ENCODE results near the gene GSK3B.

Gene GSK3B

DNA sequence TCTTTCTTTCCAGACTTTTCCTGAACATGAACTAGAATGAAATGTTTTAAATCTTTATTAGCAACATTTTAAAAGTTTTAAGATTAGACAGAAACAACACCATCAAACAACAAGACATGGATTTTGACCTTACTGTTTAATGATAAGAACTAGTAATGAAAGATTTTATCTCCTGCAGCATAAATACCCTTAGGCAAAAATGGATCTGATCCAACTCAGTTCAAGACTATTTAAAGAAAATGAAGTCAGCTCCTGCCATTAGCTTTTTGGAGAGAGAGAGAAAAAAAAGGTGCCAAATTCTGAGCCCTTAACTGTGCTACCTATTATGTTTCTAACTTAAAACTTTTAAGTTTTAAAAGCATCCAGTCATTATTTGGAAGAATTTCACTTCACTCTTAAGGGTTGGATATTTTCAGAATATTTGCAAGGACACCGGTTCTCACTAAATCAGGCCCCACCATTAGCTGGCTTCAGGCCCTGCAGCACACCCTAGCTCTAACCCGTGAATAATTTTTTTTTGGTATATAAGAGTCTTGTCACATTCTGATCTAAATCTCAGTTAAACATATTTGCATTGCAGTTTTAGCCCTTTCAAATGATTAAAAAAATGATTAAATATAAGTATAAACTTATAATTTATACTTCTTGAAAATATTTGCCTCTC, 252.3 kb downstream of the GSK3B start:
- Histone ChIP-seq H3K36me3 (ENCODE audit: control insufficient read depth, insufficient read depth, low read length) (peaks cover 4% of the 10 kb centered on the region), H3K27me3 (replicated peaks; ENCODE audit: control insufficient read depth, insufficient read depth, low read length, poor library complexity, severe bottlenecking) (no peaks in the 10 kb centered on the region)

DNA sequence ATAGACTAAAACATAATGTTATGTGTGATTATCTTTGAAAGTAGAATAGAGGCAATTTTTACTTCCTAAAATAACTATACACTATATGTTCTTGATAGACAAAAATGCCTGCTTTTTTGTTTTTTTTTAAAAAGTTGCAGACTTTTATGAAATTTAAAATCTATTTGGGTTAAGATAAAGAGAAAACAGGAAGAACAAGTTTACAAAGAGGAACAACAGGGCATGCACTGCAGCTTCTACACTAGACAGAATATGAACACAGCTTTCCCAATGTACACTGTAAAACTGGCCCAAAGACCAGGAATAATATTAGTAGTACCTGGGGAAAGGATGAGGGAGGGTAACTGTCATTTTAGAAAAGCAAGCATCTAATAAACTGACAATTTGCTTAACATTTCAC, 258.7 kb downstream of the GSK3B start:
- no peak overlapping the region for H3K27ac ChIP-seq (ENCODE audit: insufficient read depth, low read length, poor library complexity, severe bottlenecking)
- no peak overlapping the region for H3K4me3 ChIP-seq (ENCODE audit: insufficient read depth, low read depth, low read length, poor library complexity, severe bottlenecking)
- no peaks in the 10 kb centered on the region for H3K27me3 ChIP-seq (replicated peaks; ENCODE audit: control insufficient read depth, insufficient read depth, low read length, poor library complexity, severe bottlenecking)
- H3K4me1 ChIP-seq (ENCODE audit: control insufficient read depth, insufficient read depth, low read length, poor library complexity, severe bottlenecking): no peaks in the 10 kb centered on the region
- no peak for DNase-seq
- peaks cover 4% of the 10 kb centered on the region for H3K36me3 ChIP-seq (ENCODE audit: control insufficient read depth, insufficient read depth, low read length)
- H3K9me3 ChIP-seq (ENCODE audit: control insufficient read depth, low read length): no peaks in the 10 kb centered on the region

More for the DNA sequence above, 252.3 kb downstream of the GSK3B start:
- no peak for DNase-seq
- no peak overlapping the region for H3K27ac ChIP-seq (ENCODE audit: insufficient read depth, low read length, poor library complexity, severe bottlenecking)
- H3K4me3 ChIP-seq (ENCODE audit: insufficient read depth, low read depth, low read length, poor library complexity, severe bottlenecking): no peak overlapping the region
- no peaks in the 10 kb centered on the region for H3K4me1 ChIP-seq (ENCODE audit: control insufficient read depth, insufficient read depth, low read length, poor library complexity, severe bottlenecking)
- H3K9me3 ChIP-seq (ENCODE audit: control insufficient read depth, low read length): no peaks in the 10 kb centered on the region

DNA sequence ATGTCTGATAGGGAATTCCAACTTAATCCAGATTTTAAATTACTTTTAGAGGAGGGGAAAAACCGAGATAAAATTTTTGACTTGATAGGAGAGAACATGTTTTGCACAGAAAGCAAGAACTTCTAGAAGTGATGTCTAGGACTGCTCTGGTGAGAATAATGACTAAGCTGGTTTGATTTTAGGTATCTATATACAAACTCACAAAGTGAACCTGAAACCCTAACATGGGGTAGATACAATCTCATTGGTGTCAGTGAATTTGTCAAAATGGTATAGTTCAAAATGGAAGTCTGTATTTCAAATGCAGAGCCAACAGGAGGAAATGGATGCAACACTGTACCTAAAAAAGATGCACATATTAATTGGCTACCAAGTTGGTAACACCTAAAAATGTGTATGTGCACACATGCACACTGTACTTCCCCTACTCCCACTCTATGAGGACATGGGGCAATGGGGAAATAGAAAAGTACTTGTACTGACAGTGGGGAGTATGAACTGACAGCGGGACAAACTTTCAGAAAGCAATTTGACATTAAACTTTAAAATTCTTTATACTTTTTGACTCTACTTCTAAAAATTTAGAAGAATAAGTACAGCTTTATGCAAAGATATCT, 259.4 kb downstream of the GSK3B start:
- no peak overlapping the region for H3K4me3 ChIP-seq (ENCODE audit: insufficient read depth, low read depth, low read length, poor library complexity, severe bottlenecking)
- H3K9me3 ChIP-seq (ENCODE audit: control insufficient read depth, low read length): no peaks in the 10 kb centered on the region
- no peaks in the 10 kb centered on the region for H3K4me1 ChIP-seq (ENCODE audit: control insufficient read depth, insufficient read depth, low read length, poor library complexity, severe bottlenecking)
- no peak overlapping the region for H3K27ac ChIP-seq (ENCODE audit: insufficient read depth, low read length, poor library complexity, severe bottlenecking)
- peaks cover 4% of the 10 kb centered on the region for H3K36me3 ChIP-seq (ENCODE audit: control insufficient read depth, insufficient read depth, low read length)
- DNase-seq: no peak
- H3K27me3 ChIP-seq (replicated peaks; ENCODE audit: control insufficient read depth, insufficient read depth, low read length, poor library complexity, severe bottlenecking): no peaks in the 10 kb centered on the region

DNA sequence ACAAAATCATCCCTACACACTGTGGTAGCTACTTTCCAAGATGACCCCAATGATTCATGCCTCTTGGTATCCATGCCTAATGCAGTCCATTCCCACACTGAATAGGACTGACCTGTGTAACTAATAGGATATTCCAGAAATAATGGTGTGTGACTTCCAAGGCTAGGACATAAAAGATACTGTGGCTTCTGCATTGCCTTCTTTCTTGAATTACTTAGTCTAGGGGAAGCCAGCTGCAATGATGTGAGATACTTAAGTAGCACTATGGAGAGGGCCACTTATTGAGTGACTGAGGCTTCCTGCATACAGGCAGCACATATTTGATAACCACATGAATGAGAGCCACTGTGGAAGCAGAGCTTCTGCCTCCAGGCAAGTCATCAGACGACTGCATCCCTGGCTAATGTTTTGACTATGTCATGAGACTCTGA, 262.3 kb downstream of the GSK3B start:
- no peaks in the 10 kb centered on the region for H3K27me3 ChIP-seq (replicated peaks; ENCODE audit: control insufficient read depth, insufficient read depth, low read length, poor library complexity, severe bottlenecking)
- no peak overlapping the region for H3K27ac ChIP-seq (ENCODE audit: insufficient read depth, low read length, poor library complexity, severe bottlenecking)

DNA sequence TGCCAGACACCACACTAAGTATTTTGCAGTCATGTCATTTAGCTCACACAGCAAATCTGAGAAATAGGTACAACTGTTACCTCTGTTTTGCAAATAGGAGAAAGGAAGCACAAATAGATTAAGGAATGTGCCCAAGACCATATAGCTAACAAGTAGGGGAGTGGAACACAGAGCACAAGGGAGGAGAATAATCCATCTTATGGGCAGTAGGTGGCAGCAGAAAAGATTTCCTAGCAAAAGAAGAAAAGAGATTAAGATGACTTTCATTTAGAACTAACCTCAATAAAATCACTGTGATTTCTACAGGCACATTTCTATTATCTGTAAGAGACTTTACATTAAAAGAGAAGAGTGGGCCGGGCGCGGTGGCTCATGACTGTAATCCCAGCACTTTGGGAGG, 263.2 kb downstream of the GSK3B start:
- H3K9me3 ChIP-seq (ENCODE audit: control insufficient read depth, low read length): no peaks in the 10 kb centered on the region
- DNase-seq: no peak
- no peaks in the 10 kb centered on the region for H3K4me1 ChIP-seq (ENCODE audit: control insufficient read depth, insufficient read depth, low read length, poor library complexity, severe bottlenecking)
- no peak overlapping the region for H3K4me3 ChIP-seq (ENCODE audit: insufficient read depth, low read depth, low read length, poor library complexity, severe bottlenecking)
- H3K27me3 ChIP-seq (replicated peaks; ENCODE audit: control insufficient read depth, insufficient read depth, low read length, poor library complexity, severe bottlenecking): no peaks in the 10 kb centered on the region
- H3K36me3 ChIP-seq (ENCODE audit: control insufficient read depth, insufficient read depth, low read length): peaks cover 5% of the 10 kb centered on the region
- H3K27ac ChIP-seq (ENCODE audit: insufficient read depth, low read length, poor library complexity, severe bottlenecking): no peak overlapping the region

More for the DNA sequence above, 262.3 kb downstream of the GSK3B start:
- H3K4me3 ChIP-seq (ENCODE audit: insufficient read depth, low read depth, low read length, poor library complexity, severe bottlenecking): no peak overlapping the region
- peaks cover under 1% of the 10 kb centered on the region for H3K36me3 ChIP-seq (ENCODE audit: control insufficient read depth, insufficient read depth, low read length)
- DNase-seq: no peak
- no peaks in the 10 kb centered on the region for H3K9me3 ChIP-seq (ENCODE audit: control insufficient read depth, low read length)
- H3K4me1 ChIP-seq (ENCODE audit: control insufficient read depth, insufficient read depth, low read length, poor library complexity, severe bottlenecking): no peaks in the 10 kb centered on the region

DNA sequence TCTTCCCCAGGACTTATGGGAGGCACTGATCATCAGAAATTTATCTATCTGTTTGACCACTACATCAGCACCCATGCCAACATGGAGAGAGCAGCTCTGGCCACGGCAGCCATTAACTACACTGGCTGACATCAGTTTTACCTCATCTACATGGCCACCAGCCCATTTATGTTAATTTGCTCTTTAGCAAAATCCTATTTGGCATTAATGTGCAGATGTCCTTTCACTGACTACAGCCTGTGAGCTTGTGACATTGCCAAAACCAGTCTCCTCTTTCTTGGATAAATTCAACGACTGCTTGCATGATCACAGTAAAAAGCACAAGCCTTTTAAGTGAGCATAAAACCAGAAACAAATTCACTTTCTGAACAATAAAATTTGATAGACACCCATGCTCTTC, 264.8 kb downstream of the GSK3B start:
- H3K27ac ChIP-seq (ENCODE audit: insufficient read depth, low read length, poor library complexity, severe bottlenecking): no peak overlapping the region
- H3K36me3 ChIP-seq (ENCODE audit: control insufficient read depth, insufficient read depth, low read length): peaks cover 5% of the 10 kb centered on the region
- no peak for DNase-seq
- no peaks in the 10 kb centered on the region for H3K27me3 ChIP-seq (replicated peaks; ENCODE audit: control insufficient read depth, insufficient read depth, low read length, poor library complexity, severe bottlenecking)
- H3K4me3 ChIP-seq (ENCODE audit: insufficient read depth, low read depth, low read length, poor library complexity, severe bottlenecking): no peak overlapping the region
- H3K9me3 ChIP-seq (ENCODE audit: control insufficient read depth, low read length): no peaks in the 10 kb centered on the region
- H3K4me1 ChIP-seq (ENCODE audit: control insufficient read depth, insufficient read depth, low read length, poor library complexity, severe bottlenecking): no peaks in the 10 kb centered on the region

DNA sequence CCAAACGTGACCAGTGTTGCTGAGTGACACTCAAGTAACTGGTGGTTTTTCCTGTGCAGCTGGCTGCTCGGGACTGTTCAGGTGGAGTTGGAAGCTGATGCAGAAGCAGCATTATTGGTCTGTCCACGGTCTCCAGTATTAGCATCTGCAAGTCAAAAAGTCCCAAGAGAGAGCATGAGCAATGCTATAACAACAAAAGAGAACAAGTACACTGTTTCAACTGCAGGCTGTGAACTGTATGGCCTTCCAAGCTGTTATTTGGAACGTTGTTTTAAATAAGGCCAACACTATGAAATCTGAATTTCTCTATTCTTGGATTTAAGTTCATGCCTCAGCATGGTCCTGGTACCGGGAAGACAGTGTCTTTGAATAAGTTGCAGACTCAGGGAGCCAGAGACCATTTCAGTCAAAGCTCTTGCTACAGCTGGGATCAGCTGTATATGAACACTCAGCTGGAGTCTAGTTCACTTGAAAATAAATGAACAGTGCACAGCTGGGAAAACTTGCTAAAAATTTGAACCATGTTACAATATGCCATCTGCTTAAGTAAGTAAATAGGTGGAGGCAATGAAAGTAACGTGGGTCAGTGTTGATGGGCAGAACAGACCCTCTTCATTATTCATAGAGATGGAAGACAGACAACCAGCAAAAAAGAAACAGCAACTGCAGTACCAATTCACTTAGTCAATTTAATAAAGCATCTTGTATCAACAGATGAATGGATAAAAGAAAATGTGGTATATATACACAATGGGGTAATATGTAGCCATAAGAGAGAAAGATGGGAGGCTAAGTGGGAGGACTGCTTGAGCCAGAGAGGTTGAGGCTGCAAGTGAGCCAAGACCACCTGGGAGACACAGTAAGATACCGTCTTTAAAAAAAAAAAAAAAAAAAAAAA, 267.3 kb downstream of the GSK3B start:
- H3K27ac ChIP-seq (ENCODE audit: insufficient read depth, low read length, poor library complexity, severe bottlenecking): no peak overlapping the region
- peaks cover 5% of the 10 kb centered on the region for H3K36me3 ChIP-seq (ENCODE audit: control insufficient read depth, insufficient read depth, low read length)
- no peaks in the 10 kb centered on the region for H3K27me3 ChIP-seq (replicated peaks; ENCODE audit: control insufficient read depth, insufficient read depth, low read length, poor library complexity, severe bottlenecking)
- no peak overlapping the region for H3K4me3 ChIP-seq (ENCODE audit: insufficient read depth, low read depth, low read length, poor library complexity, severe bottlenecking)
- no peaks in the 10 kb centered on the region for H3K4me1 ChIP-seq (ENCODE audit: control insufficient read depth, insufficient read depth, low read length, poor library complexity, severe bottlenecking)
- no peaks in the 10 kb centered on the region for H3K9me3 ChIP-seq (ENCODE audit: control insufficient read depth, low read length)
- no peak for DNase-seq

DNA sequence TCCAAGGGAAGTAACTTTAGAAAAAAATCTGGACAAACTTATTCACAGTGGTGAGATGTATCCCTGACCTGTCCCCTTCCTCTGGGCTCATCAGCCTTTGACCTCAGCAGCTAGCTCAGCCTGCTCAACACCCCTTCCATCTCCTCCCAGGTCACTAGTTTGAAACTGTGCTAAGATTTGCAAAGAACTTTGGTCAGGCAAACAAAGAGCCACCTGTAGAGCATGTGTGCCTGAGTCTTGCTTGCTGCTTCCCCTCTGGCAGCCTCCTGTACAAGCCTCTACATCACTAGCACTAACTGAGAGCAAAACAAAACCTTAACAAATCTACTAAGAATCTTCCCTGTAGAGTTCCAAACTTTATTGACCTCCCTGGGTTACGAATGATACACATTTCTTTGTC, 268.4 kb downstream of the GSK3B start:
- H3K4me3 ChIP-seq (ENCODE audit: insufficient read depth, low read depth, low read length, poor library complexity, severe bottlenecking): no peak overlapping the region
- no peaks in the 10 kb centered on the region for H3K27me3 ChIP-seq (replicated peaks; ENCODE audit: control insufficient read depth, insufficient read depth, low read length, poor library complexity, severe bottlenecking)
- H3K4me1 ChIP-seq (ENCODE audit: control insufficient read depth, insufficient read depth, low read length, poor library complexity, severe bottlenecking): no peaks in the 10 kb centered on the region
- no peak for DNase-seq
- peaks cover 5% of the 10 kb centered on the region for H3K36me3 ChIP-seq (ENCODE audit: control insufficient read depth, insufficient read depth, low read length)
- H3K9me3 ChIP-seq (ENCODE audit: control insufficient read depth, low read length): no peaks in the 10 kb centered on the region
- H3K27ac ChIP-seq (ENCODE audit: insufficient read depth, low read length, poor library complexity, severe bottlenecking): no peak overlapping the region

DNA sequence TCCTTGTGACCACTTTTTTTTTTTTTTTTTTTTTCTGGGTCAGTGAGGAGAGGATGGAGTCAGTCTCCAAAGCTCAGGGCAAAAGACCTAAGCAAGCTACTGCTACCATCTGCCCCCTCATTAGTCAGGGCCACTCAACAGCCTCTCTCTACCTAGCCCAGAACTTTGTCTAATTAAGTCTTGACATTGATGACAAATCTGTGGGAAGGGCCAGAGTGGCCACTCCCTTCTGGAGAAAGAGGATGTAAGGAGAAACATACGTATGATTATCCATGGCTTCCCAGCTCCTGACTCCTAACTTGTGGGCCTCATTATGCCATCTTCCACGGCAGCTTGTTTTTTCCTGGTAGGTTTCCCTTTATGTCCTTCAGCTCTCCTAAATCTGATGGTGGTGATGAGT, 274.4 kb downstream of the GSK3B start:
- no peak overlapping the region for H3K4me3 ChIP-seq (ENCODE audit: insufficient read depth, low read depth, low read length, poor library complexity, severe bottlenecking)
- DNase-seq: no peak
- H3K27ac ChIP-seq (ENCODE audit: insufficient read depth, low read length, poor library complexity, severe bottlenecking): no peak overlapping the region
- H3K4me1 ChIP-seq (ENCODE audit: control insufficient read depth, insufficient read depth, low read length, poor library complexity, severe bottlenecking): no peaks in the 10 kb centered on the region
- H3K36me3 ChIP-seq (ENCODE audit: control insufficient read depth, insufficient read depth, low read length): no peaks in the 10 kb centered on the region
- H3K9me3 ChIP-seq (ENCODE audit: control insufficient read depth, low read length): no peaks in the 10 kb centered on the region
- H3K27me3 ChIP-seq (replicated peaks; ENCODE audit: control insufficient read depth, insufficient read depth, low read length, poor library complexity, severe bottlenecking): no peaks in the 10 kb centered on the region

DNA sequence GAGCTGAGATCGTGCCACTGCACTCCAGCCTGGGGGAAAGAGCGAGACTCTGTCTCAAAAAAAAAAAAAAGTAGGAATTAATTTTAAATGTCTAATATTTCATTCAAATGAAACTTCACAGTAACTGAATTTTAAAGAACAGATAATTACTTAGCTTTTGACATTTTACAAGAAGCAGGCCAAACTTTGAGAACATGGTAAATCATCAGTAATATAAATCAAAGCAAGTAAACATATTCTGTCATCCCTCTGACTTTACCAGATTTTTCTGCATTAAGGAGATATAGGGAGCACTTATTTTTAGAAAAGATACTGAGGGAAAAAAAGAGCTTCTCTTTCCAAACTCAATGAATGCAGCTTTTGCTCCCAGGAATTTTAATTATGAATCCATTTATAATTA, 275.3 kb downstream of the GSK3B start:
- DNase-seq: no peak
- no peaks in the 10 kb centered on the region for H3K36me3 ChIP-seq (ENCODE audit: control insufficient read depth, insufficient read depth, low read length)
- no peak overlapping the region for H3K27ac ChIP-seq (ENCODE audit: insufficient read depth, low read length, poor library complexity, severe bottlenecking)

More for the DNA sequence above, 275.3 kb downstream of the GSK3B start:
- H3K4me1 ChIP-seq (ENCODE audit: control insufficient read depth, insufficient read depth, low read length, poor library complexity, severe bottlenecking): no peaks in the 10 kb centered on the region
- no peaks in the 10 kb centered on the region for H3K27me3 ChIP-seq (replicated peaks; ENCODE audit: control insufficient read depth, insufficient read depth, low read length, poor library complexity, severe bottlenecking)
- H3K4me3 ChIP-seq (ENCODE audit: insufficient read depth, low read depth, low read length, poor library complexity, severe bottlenecking): no peak overlapping the region
- H3K9me3 ChIP-seq (ENCODE audit: control insufficient read depth, low read length): no peaks in the 10 kb centered on the region
